HUES48 (cell line): ENCODE results near the gene APOH.
"Not testable (repeated sequence)": the region's sequence is repeated elsewhere in the genome, so short reads cannot be mapped to it uniquely, and the experiment has no call there.

Experiments used
- H3K27ac ChIP-seq: one replicate; pipeline ENCODE4 v1.7.0; 2013; ENCODE audit warnings: low read depth, low read length, inconsistent platforms
- H3K27me3 ChIP-seq: 2 replicates; pipeline ENCODE4 v1.6.1; 2013; ENCODE audit warnings: mild to moderate bottlenecking, low read length; ENCODE audit not compliant: control insufficient read depth, insufficient read depth
- H3K36me3 ChIP-seq: 2 replicates; pipeline ENCODE4 v1.6.1; 2013; ENCODE audit warnings: low read length; ENCODE audit not compliant: control insufficient read depth, insufficient read depth
- H3K4me1 ChIP-seq: 2 replicates; pipeline ENCODE4 v1.6.1; 2013; ENCODE audit warnings: mild to moderate bottlenecking, low read length; ENCODE audit not compliant: control insufficient read depth, insufficient read depth
- H3K4me3 ChIP-seq: 2 replicates; pipeline ENCODE4 v1.5.1; 2013; ENCODE audit warnings: mild to moderate bottlenecking, low read depth, low read length
- H3K9ac ChIP-seq: 2 replicates; pipeline ENCODE4 v1.6.1; 2013; ENCODE audit warnings: mild to moderate bottlenecking, low read depth, low read length, moderate library complexity
- H3K9me3 ChIP-seq: 2 replicates; pipeline ENCODE4 v1.6.1; 2013; ENCODE audit warnings: low read length; ENCODE audit not compliant: control insufficient read depth, insufficient read depth

The APOH gene

GRCh38 chr17:66262767-66263166, 33.6 kb upstream of the APOH start:
- H3K27me3 ChIP-seq = no peaks in the 10 kb centered on the region
- no peaks in the 10 kb centered on the region for H3K4me1 ChIP-seq
- no peak overlapping the region for H3K27ac ChIP-seq
- H3K4me3 ChIP-seq = no peak overlapping the region
- no peaks in the 10 kb centered on the region for H3K9me3 ChIP-seq
- no peak overlapping the region for H3K9ac ChIP-seq
- no peaks in the 10 kb centered on the region for H3K36me3 ChIP-seq

- no peaks in the 10 kb centered on the region for H3K36me3 ChIP-seq
- H3K4me1 ChIP-seq = no peaks in the 10 kb centered on the region
- no peaks in the 10 kb centered on the region for H3K27me3 ChIP-seq
- no peak overlapping the region for H3K27ac ChIP-seq
- H3K4me3 ChIP-seq = no peak overlapping the region
- no peak overlapping the region for H3K9ac ChIP-seq
- H3K9me3 ChIP-seq = no peaks in the 10 kb centered on the region
Measured at GRCh38 chr17:66260688-66261087, 31.5 kb upstream of the APOH start.

GRCh38 chr17:66260275-66260674, 31.1 kb upstream of the APOH start:
- no peak overlapping the region for H3K9ac ChIP-seq
- no peaks in the 10 kb centered on the region for H3K4me1 ChIP-seq
- no peak overlapping the region for H3K27ac ChIP-seq
- H3K4me3 ChIP-seq = no peak overlapping the region
- no peaks in the 10 kb centered on the region for H3K27me3 ChIP-seq
- H3K36me3 ChIP-seq = no peaks in the 10 kb centered on the region
- H3K9me3 ChIP-seq = no peaks in the 10 kb centered on the region

GRCh38 chr17:66255527-66255971, 26.3 kb upstream of the APOH start:
- Histone ChIP-seq H3K4me3 (no peak overlapping the region), H3K36me3 (no peaks in the 10 kb centered on the region), H3K9me3 (no peaks in the 10 kb centered on the region), H3K27ac (no peak overlapping the region), H3K27me3 (no peaks in the 10 kb centered on the region), H3K4me1 (no peaks in the 10 kb centered on the region), H3K9ac (no peak overlapping the region)

- Histone ChIP-seq H3K9me3 (no peaks in the 10 kb centered on the region), H3K27ac (no peak overlapping the region), H3K4me1 (no peaks in the 10 kb centered on the region)
Measured at GRCh38 chr17:66255112-66255511, 25.9 kb upstream of the APOH start.

GRCh38 chr17:66253458-66253857, 24.2 kb upstream of the APOH start:
- not testable (repeated sequence) for H3K27ac ChIP-seq, H3K4me3 ChIP-seq

More at GRCh38 chr17:66255112-66255511, 25.9 kb upstream of the APOH start:
- Histone ChIP-seq H3K9ac (no peak overlapping the region), H3K36me3 (no peaks in the 10 kb centered on the region), H3K4me3 (no peak overlapping the region), H3K27me3 (no peaks in the 10 kb centered on the region)

GRCh38 chr17:66250686-66251085, 21.5 kb upstream of the APOH start:
- Histone ChIP-seq H3K4me3 (no peak overlapping the region), H3K9me3 (no peaks in the 10 kb centered on the region), H3K36me3 (no peaks in the 10 kb centered on the region), H3K27ac (no peak overlapping the region), H3K9ac (no peak overlapping the region), H3K4me1 (no peaks in the 10 kb centered on the region), H3K27me3 (no peaks in the 10 kb centered on the region)

More at GRCh38 chr17:66253458-66253857, 24.2 kb upstream of the APOH start:
- not testable (repeated sequence) for H3K36me3 ChIP-seq, H3K9ac ChIP-seq, H3K4me1 ChIP-seq, H3K9me3 ChIP-seq, H3K27me3 ChIP-seq

- no peaks in the 10 kb centered on the region for H3K4me1 ChIP-seq
- H3K9ac ChIP-seq = no peak overlapping the region
- no peaks in the 10 kb centered on the region for H3K36me3 ChIP-seq
- H3K4me3 ChIP-seq = no peak overlapping the region
- H3K27ac ChIP-seq = no peak overlapping the region
- no peaks in the 10 kb centered on the region for H3K27me3 ChIP-seq
- no peaks in the 10 kb centered on the region for H3K9me3 ChIP-seq
Measured at GRCh38 chr17:66248285-66248684, 19.1 kb upstream of the APOH start.

- Histone ChIP-seq H3K27ac (no peak overlapping the region), H3K9me3 (no peaks in the 10 kb centered on the region), H3K9ac (no peak overlapping the region), H3K4me1 (no peaks in the 10 kb centered on the region), H3K36me3 (no peaks in the 10 kb centered on the region), H3K4me3 (no peak overlapping the region), H3K27me3 (no peaks in the 10 kb centered on the region)
Measured at GRCh38 chr17:66241839-66242238, 12.6 kb upstream of the APOH start.

- Histone ChIP-seq H3K27me3 (no peaks in the 10 kb centered on the region), H3K27ac (no peak overlapping the region), H3K4me1 (no peaks in the 10 kb centered on the region), H3K9ac (no peak overlapping the region), H3K36me3 (no peaks in the 10 kb centered on the region), H3K9me3 (no peaks in the 10 kb centered on the region), H3K4me3 (no peak overlapping the region)
Measured at GRCh38 chr17:66240630-66241029, 11.4 kb upstream of the APOH start.

GRCh38 chr17:66240013-66240412, 10.8 kb upstream of the APOH start:
- no peaks in the 10 kb centered on the region for H3K9me3 ChIP-seq

More at GRCh38 chr17:66240013-66240412, 10.8 kb upstream of the APOH start:
- Histone ChIP-seq H3K27me3 (no peaks in the 10 kb centered on the region), H3K4me3 (no peak overlapping the region), H3K36me3 (no peaks in the 10 kb centered on the region), H3K4me1 (no peaks in the 10 kb centered on the region), H3K9ac (no peak overlapping the region), H3K27ac (no peak overlapping the region)
